ENCODE results near the gene PANK1. TPM values are rescaled to one million over a fixed set of nuclear protein-coding genes. Genes with fewer than 3 reads are reported as not detected.

The PANK1 gene
- total RNA-seq = 34.5 and 38.0 TPM in 2 replicates
- long read RNA-seq, full-length matches to known transcripts = 19 of 40 reads
- long read RNA-seq, partial matches to known transcripts = 10 of 40 reads
- long read RNA-seq, other reads (novel, unspliced or antisense) = 11 of 40 reads

DNA sequence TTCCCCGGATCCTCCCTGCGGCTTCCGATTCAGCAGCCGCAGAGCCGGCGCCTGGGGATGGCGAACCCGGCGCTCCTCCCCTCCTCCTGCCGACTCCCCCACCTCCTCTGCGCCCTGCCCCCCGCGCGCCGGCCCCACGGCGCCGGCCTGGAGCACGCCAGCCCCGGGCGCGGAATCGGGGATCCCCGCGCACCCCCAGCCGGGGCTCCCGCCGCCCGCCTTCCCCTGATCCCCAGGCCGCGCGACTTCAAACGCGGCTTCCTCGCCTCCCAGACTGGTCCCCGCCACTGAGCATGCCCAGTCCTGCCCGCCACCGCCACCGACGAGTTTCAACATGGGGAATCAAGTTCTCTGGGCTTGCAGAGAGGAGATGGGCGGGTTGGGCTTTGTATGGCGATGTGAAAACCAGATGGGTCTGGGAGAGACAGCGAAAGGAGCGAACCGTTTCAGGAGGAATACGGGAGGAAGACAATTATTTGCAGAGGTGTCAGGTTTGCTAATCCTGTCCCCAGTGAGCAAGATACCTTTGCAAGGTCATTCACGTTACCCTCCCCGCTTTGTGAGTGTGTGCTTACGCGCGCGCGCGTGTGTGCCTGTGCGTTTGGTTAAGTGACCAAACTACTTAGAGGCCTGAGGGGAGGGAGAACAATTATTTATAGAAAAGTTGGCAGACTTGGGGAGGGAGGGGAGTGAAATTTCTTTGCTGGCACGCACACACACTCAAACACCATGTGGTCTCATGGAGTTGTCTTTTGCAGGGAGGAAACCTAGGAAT lies at the start of gene PANK1:
TSS of gene PANK1 (minus strand) at position 276 of the 775 bp plus-strand sequence. CDS start 351 bp downstream, outside the sequence.
- peaks cover 30% of the 10 kb centered on the region for H3K4me1 Mint-ChIP-seq (ENCODE audit: low read depth)
- peaks cover 2% of the 10 kb centered on the region for H3K36me3 Mint-ChIP-seq (ENCODE audit: insufficient read depth)
- H3K9me3 Mint-ChIP-seq (ENCODE audit: low read depth) = no peaks in the 10 kb centered on the region
- no peak within 1 kb of the TSS for H3K4me3 Mint-ChIP-seq (ENCODE audit: low read depth)
- H3K27me3 Mint-ChIP-seq = no peaks in the 10 kb centered on the region
- TF ChIP-seq, protein P1, sequence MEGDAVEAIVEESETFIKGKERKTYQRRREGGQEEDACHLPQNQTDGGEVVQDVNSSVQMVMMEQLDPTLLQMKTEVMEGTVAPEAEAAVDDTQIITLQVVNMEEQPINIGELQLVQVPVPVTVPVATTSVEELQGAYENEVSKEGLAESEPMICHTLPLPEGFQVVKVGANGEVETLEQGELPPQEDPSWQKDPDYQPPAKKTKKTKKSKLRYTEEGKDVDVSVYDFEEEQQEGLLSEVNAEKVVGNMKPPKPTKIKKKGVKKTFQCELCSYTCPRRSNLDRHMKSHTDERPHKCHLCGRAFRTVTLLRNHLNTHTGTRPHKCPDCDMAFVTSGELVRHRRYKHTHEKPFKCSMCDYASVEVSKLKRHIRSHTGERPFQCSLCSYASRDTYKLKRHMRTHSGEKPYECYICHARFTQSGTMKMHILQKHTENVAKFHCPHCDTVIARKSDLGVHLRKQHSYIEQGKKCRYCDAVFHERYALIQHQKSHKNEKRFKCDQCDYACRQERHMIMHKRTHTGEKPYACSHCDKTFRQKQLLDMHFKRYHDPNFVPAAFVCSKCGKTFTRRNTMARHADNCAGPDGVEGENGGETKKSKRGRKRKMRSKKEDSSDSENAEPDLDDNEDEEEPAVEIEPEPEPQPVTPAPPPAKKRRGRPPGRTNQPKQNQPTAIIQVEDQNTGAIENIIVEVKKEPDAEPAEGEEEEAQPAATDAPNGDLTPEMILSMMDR (IDR thresholded peaks at IDR 0.05; ENCODE audit: unreplicated experiment) = no peak
- peak; percentile 55 for DNase-seq (ENCODE audit: low spot score, unreplicated experiment)
- peak within 1 kb of the TSS; percentile 98 for H3K27ac Mint-ChIP-seq

DNA sequence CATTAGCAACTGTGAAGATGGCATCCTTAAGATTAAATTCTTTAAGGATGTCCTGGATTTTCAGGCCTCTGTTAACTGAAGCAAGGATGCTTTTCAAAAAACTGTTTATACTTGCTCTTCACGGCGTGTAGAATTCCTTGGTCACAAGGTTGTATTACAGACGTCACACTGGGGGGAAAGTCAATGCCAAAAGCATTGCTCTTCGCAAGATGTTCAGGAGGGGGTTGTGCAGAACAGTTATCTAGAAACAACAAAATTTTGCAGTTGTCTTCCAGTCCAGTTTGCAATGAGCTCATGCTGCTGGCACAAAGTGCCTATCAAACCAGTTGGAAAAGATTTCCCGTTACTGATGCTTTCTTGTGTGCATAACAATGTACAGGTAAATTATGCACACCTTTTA lies 48.1 kb upstream of the PANK1 start:
- Mint-ChIP-seq H3K36me3 (ENCODE audit: insufficient read depth) (peaks cover 2% of the 10 kb centered on the region), H3K4me3 (ENCODE audit: low read depth) (no peak overlapping the region), H3K4me1 (ENCODE audit: low read depth) (peaks cover 9% of the 10 kb centered on the region), H3K27ac (no peak overlapping the region), H3K27me3 (no peaks in the 10 kb centered on the region), H3K9me3 (ENCODE audit: low read depth) (peaks cover 4% of the 10 kb centered on the region)
- DNase-seq (ENCODE audit: low spot score, unreplicated experiment) = no peak
- TF ChIP-seq, protein P1 (IDR thresholded peaks at IDR 0.05; ENCODE audit: unreplicated experiment) = no peak

DNA sequence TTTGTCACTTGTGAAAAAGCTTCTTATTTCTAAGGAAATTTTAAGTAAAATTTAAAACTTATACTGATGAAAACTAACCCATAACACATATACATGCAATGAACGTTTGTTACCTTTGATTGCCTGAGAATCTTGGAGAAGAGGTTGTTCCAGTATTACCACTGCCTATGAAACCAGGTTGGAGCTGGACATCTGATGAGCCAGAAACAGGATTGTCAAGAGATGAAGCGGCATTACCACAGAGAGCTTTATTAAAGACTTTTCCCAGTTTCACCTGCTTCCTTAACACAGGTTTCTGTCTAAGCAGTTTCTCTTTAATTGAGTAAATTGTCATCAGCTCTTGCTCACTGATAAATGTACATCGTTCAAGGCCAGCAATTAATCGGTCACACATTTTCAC lies 47.4 kb upstream of the PANK1 start:
- no peak overlapping the region for H3K27ac Mint-ChIP-seq
- peaks cover 2% of the 10 kb centered on the region for H3K36me3 Mint-ChIP-seq (ENCODE audit: insufficient read depth)
- H3K4me1 Mint-ChIP-seq (ENCODE audit: low read depth) = peaks cover 9% of the 10 kb centered on the region
- H3K9me3 Mint-ChIP-seq (ENCODE audit: low read depth) = peaks cover 4% of the 10 kb centered on the region
- TF ChIP-seq, protein P1 (IDR thresholded peaks at IDR 0.05; ENCODE audit: unreplicated experiment) = no peak
- no peak overlapping the region for H3K4me3 Mint-ChIP-seq (ENCODE audit: low read depth)
- no peak for DNase-seq (ENCODE audit: low spot score, unreplicated experiment)
- H3K27me3 Mint-ChIP-seq = peaks cover 3% of the 10 kb centered on the region

DNA sequence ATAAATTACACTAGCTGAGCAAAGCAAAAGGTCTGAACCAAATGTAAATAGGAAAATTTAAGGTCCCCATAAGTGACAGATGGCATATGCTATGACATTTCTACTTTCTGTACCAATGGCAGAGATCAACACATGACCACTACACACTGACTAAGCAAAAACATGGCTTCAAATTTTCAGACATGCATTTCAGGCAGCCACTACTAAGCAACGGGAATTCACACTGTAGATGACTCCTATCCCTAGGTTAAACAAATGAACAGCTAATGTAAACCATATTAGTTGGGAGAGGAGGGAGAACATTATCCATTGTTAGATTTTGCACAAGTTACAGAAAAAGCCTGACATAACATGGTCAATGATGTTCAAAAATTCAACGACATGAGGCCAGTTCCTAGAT lies 45.0 kb upstream of the PANK1 start:
- H3K9me3 Mint-ChIP-seq (ENCODE audit: low read depth) = no peaks in the 10 kb centered on the region
- TF ChIP-seq, protein P1 (IDR thresholded peaks at IDR 0.05; ENCODE audit: unreplicated experiment) = no peak
- H3K4me3 Mint-ChIP-seq (ENCODE audit: low read depth) = no peak overlapping the region

DNA sequence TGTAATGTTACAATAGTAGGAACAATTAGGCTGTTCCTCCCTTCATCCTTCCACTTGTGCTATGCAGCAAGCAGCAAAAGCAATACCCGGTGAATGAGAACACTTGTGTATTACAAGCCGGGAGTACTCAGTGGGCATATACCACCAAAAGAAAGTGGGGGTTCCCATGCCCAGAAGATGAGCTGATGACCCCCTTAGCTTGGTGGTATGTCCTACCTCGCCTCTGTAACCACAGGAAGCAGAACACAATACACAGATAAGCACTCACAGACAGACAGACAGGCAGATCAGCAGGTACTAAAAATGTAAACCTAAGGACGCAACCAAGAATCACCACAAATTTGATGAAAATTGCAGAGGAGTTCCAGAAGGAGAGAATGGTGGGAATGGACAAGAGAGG lies 40.9 kb upstream of the PANK1 start:
- H3K27ac Mint-ChIP-seq = peak overlapping the region; percentile 82
- H3K9me3 Mint-ChIP-seq (ENCODE audit: low read depth) = no peaks in the 10 kb centered on the region
- H3K27me3 Mint-ChIP-seq = peaks cover 19% of the 10 kb centered on the region
- TF ChIP-seq, protein P1 (IDR thresholded peaks at IDR 0.05; ENCODE audit: unreplicated experiment) = no peak
- H3K36me3 Mint-ChIP-seq (ENCODE audit: insufficient read depth) = no peaks in the 10 kb centered on the region
- no peak for DNase-seq (ENCODE audit: low spot score, unreplicated experiment)
- no peak overlapping the region for H3K4me3 Mint-ChIP-seq (ENCODE audit: low read depth)
- H3K4me1 Mint-ChIP-seq (ENCODE audit: low read depth) = peaks cover 4% of the 10 kb centered on the region

More for the DNA sequence above, 45.0 kb upstream of the PANK1 start:
- no peak for DNase-seq (ENCODE audit: low spot score, unreplicated experiment)
- peaks cover 4% of the 10 kb centered on the region for H3K4me1 Mint-ChIP-seq (ENCODE audit: low read depth)
- peaks cover 6% of the 10 kb centered on the region for H3K27me3 Mint-ChIP-seq
- peaks cover 2% of the 10 kb centered on the region for H3K36me3 Mint-ChIP-seq (ENCODE audit: insufficient read depth)
- no peak overlapping the region for H3K27ac Mint-ChIP-seq

Data from progenitor cell of endocrine pancreas (in vitro differentiated cells).